Measurements from ENCODE around the gene PIP4K2B.

GRCh38 chr17:38749223-38750043 lies 49.9 kb downstream of the PIP4K2B start:
- TF ChIP-seq CTCF (IDR thresholded peaks at IDR 0.05) (no peak), POLR2A (IDR thresholded peaks at IDR 0.05) (peak; percentile 72), EP300 (IDR thresholded peaks at IDR 0.05) (no peak)
